ENCODE measurements around the gene CCT5.
"Not testable (repeated sequence)": the region's sequence is repeated elsewhere in the genome, so short reads cannot be mapped to it uniquely, and the experiment has no call there.

The CCT5 gene

DNA sequence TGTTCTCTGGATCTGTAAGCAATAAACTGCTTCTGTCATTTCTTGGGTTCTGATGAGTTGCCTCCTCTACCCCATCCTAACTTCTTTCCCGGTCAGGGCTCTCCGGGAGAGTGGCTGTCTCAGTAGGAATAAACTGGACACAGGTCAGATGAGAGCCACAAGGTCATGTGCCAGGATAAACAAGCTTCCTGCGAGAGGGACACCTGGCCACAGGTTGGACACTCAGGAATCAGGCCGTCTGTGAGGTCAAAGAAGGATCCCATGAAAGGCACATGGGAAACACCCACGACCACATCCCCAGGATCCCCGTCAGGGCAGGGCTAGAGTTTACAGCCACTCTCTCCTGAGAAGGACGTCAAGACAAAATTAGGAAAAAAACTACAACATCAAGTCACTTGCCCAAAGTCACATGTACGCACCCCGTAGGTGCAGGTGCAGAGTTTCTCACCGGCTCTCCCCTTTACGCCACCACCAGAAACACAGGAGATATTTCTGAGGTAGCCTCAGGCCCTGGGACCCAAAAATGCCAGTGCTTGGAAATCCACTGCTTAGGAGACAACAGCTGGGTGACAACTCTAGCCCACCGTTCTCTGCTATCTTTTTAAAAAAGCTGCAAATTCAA, 28.7 kb downstream of the CCT5 start:
- DNase-seq, result no peak

DNA sequence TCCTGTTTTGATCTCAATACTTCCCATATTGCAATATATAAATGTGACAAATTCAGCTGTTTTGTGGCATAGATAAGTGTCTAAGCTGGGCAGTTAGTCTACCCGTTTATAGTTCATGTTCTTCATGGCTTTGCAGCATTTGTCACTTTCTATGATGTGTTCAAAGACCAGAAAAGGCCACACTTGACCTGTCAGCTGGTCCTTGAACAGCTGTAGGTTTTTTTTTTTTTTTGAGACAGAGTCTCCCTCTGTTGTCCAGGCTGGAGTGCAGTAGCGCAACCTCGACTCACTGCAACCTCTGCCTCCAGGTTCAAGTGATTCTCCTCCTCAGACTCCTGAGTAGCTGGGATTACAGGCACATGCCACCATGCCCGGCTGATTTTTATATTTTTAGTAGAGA, 29.2 kb downstream of the CCT5 start:
- no peak for DNase-seq

- DNase-seq, result no peak
Measured at GRCh38 chr5:10279925-10280720, 30.0 kb downstream of the CCT5 start.

DNA sequence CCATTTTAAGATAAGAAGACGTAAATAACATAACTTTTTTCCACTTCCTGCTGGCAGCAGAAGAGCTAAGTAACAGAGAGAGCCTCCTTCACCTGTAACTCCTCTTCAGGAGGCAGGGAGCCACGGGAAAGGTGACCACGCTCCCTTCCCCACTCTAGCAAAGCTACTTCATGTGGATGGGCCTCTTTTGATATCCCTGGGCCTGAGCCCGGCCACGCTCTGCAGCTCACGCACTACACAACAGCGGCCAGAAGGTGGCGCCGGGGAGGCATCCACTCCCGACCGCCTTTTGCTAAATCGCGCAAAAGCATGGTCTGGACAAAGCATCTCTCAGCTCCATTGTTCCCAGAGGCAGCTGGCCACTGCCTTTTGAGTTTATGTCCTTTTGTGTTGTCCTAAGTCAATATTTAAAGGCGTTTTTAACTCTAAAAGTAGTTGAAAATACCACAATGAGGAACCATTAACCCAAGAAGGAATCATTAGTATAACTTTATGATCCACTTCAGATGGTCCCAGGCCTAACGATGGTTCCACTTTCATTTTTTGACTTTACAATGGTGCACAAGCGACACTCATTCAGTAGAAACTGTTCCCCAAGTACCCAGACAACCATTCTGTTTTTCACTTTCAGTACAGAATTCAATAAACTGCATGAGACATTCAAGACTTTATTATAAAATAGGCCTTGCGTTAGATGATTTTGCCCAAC, 34.0 kb downstream of the CCT5 start:
- DNase-seq, result peak; percentile 100

DNA sequence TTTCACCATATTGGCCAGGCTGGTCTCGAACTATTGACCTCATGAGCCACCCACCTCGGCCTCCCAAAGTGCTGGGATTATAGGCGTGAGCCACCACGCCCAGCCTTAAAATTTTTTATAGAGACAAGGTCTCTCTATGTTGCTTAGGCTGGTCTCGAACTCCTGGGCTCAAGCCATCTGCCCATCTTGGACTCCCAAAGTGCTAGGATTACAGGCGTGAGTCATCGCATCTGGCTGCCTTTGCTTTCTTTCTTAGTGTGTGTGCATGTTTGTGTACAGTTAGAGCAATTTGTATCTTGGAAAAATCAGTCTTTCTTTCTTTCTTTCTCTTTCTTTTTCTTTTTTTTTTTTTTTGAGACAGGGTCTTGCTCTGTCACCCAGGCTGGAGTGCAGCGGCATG, 35.3 kb downstream of the CCT5 start:
- not testable (repeated sequence) for DNase-seq

- no peak for DNase-seq
Measured at GRCh38 chr5:10286162-10286861, 36.2 kb downstream of the CCT5 start.

DNA sequence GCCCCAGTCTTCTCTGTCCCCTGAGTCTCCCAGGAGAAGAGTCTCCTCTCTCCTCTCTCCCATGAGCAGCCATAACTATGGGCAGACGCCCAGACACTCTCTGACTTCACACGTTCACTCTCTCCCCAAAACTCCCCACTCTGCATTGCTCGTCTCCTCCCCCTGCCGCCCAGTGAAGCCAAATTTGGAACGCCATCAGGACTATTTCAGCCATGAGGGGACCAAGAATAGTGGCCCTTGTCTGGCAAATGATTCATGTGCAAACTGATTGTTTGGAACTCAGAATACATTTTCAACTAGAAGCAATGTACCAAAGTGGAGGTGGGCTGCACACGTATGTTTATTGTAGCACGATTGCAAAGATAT, 36.8 kb downstream of the CCT5 start:
- DNase-seq, result no peak

DNA sequence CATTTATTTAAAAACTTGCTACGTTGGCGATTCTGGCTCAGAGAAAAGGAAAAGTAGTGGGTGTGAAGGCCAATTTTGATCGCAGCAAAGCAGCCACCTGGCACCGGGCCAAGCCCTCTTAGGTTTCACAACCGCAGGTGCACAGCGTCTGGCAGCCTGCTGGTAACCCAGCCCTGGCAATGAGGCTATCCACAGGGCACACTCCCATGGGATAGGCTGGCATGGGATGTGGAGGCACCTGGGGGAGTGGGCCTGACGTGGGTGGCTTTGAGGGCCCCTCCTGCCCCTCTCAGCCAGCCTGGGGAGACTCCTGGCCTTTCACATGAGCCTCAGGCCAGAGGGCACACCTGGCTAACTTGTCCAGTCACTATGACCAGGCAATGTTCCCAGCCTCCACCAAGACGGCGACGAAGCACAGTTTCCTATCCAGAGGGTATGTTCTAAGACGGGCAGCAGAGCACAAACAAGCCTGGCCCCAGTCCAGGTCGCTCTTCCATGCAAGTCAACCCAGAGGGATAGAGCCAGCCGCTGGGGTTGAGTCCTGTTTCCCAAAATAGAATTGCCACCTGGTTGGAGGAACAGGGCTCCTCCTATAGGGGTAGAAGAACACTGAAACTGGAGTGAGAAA, 38.6 kb downstream of the CCT5 start:
- DNase-seq, result peak; percentile 100

- DNase-seq, result no peak
Measured at GRCh38 chr5:10289353-10289752, 39.3 kb downstream of the CCT5 start.

- DNase-seq, result no peak
Measured at GRCh38 chr5:10289991-10290390, 39.9 kb downstream of the CCT5 start.

DNA sequence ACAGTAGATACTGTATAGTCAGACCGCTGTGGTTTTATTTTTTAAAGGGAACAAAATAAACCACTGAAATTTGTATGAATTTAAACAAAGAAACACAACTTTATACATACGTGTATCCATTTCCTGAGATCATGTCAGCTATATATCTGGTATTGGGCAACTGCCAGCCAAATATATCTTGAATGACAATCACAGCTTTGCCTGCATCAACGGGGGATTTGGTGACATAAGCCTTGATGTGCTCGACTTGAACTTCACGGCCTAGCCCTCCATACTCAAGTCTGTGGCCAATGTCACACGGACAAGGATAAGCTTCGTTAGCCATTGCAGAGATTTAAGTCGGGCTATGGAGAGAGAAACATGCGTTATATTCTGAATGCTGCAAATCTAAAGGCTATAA, 40.4 kb downstream of the CCT5 start:
- DNase-seq, result no peak

GRCh38 chr5:10291692-10292339, 41.7 kb downstream of the CCT5 start:
- DNase-seq, result no peak

GRCh38 chr5:10293907-10294662, 44.0 kb downstream of the CCT5 start:
- DNase-seq, result no peak

GRCh38 chr5:10295619-10296326, 45.7 kb downstream of the CCT5 start:
- no peak for DNase-seq

DNA sequence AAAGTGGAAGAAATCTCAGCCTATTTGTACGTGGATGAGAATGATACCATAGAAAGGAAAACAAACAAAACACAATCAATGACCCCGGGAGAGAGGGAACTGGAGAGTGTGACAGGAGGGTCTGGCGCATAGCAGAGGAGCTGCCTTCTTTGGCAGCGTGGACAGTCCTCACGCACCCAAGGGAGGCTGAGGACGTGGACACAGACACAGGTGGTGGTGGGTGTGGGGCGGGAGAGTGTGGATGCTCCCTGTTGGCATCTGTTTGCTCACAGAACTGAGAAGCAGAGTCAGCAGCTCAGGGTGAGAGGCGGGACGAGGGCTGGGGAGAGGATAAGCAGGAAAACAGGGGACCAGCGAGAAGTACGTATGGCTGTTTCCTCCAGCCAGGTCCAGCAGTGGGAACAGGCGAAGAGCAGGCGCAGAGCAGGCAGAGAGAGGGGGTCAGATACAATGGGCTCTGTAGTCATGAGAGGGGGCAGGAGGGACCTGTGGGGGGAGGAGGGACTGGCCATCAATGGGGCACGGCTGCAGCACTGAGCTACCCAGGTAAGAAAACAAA, 47.6 kb downstream of the CCT5 start:
- peak; percentile 77 for DNase-seq

- no peak for DNase-seq
Measured at GRCh38 chr5:10300246-10300645, 50.2 kb downstream of the CCT5 start.

- DNase-seq, result peak; percentile 95
Measured at GRCh38 chr5:10301266-10301665, 51.2 kb downstream of the CCT5 start.

- peak; percentile 73 for DNase-seq
Measured at GRCh38 chr5:10301842-10302610, 51.9 kb downstream of the CCT5 start.

DNA sequence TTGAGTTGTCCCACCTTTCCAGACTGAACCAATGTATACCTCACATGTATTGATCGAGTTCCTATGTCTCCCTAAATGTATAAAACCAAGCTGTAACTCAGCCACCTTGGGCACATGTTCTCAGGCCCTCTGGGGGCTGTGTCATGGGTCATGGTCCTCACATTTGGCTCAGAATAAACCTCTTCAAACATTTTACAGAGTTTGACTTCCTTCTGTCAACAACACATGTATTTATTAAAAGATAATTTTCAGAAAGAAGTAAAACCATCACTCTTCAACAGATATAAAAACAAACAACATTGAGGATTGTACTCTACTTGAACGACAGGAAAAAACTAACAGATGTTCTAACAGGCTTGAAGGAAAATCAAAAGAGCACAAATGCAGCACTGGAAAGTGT, 53.1 kb downstream of the CCT5 start:
- no peak for DNase-seq

DNA sequence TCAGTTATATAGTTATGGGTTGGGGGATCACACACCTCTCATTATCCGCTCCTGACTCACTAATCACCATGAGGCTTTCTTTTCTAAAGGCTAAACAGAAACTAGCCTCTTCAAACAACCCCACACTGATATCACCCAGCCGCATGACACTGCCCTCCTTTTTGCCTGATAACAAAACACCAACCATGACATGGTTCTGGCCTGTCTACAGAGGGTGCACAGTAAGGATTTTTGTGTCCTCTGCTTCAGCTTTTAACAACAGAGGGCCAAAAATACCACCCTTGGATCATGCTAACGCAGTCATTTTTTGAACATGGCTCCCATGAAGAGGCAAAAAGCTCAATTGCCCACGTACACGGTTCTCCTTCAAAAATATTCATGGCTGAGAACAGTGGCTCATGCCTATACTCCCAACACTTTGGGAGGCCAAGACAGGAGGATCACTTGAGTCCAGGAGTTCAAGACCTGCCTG, 53.7 kb downstream of the CCT5 start:
- DNase-seq, result peak; percentile 40
